ENCODE results near the gene C9orf72.

- no peak for TF ChIP-seq CTCF (IDR thresholded peaks at IDR 0.05)
- no peak for TF ChIP-seq POLR2A (IDR thresholded peaks at IDR 0.05)
These were observed 26.6 kb upstream of the C9orf72 start for GRCh38 chr9:27599870-27600238.
